C4-2B (cell line): ENCODE results near the gene MRPS11.

Experiments
- CTCF ChIP-seq: fragments of 450-650 bp; conservative IDR thresholded peaks from 2 replicates; pipeline ENCODE4 v1.5.1; 2017; ENCODE audit warnings: mild to moderate bottlenecking
- ZFX ChIP-seq: fragments of 450-650 bp; IDR thresholded peaks from 2 replicates; pipeline ENCODE4 v1.6.1; 2017

DNA sequence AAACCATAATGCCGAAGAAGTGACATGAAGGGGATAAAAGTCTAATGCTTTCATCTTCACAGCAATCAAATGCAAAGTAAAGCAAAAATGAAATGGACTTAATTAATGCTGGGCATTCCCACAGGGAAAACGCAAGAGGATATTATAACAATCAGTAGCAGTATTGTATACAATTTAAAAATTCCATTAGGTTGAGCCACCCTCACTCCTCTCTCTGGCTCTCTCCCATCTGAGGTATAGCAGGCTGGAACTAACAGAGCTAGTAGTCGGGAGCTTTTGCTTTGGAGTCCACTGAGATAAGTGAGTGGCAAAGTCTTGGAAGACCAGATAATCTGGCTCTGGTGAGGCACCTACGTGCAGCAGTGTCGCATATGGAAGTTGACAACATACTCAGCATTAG is 45.1 kb downstream of the MRPS11 start:
- TF ChIP-seq CTCF = no peak
- TF ChIP-seq ZFX = no peak
